PFSK-1 (cell line): ENCODE data around the gene LIMS1.

Experiments used
- POLR2AphosphoS5 ChIP-seq: IDR thresholded peaks from 2 replicates; pipeline ENCODE4 v1.6.1; 2012; ENCODE audit warnings: low read depth, mild to moderate bottlenecking, control low read depth, low read length, moderate library complexity
- REST ChIP-seq, 2 experiments: IDR thresholded peaks; 2 replicates each; pipeline versions ENCODE4 v1.6.1 to v1.8.0; 2011 to 2012; ENCODE audit warnings: low read depth in 2 of 2, low read length in 2 of 2, control low read depth in 1 of 2, inconsistent platforms in 1 of 2, mild to moderate bottlenecking in 1 of 2, moderate library complexity in 1 of 2; ENCODE audit not compliant: insufficient read depth in 1 of 2
- SIN3A ChIP-seq: IDR thresholded peaks from 2 replicates; pipeline ENCODE4 v1.6.1; 2012; ENCODE audit warnings: mild to moderate bottlenecking, low read length, moderate library complexity, borderline replicate concordance; ENCODE audit not compliant: insufficient read depth

DNA sequence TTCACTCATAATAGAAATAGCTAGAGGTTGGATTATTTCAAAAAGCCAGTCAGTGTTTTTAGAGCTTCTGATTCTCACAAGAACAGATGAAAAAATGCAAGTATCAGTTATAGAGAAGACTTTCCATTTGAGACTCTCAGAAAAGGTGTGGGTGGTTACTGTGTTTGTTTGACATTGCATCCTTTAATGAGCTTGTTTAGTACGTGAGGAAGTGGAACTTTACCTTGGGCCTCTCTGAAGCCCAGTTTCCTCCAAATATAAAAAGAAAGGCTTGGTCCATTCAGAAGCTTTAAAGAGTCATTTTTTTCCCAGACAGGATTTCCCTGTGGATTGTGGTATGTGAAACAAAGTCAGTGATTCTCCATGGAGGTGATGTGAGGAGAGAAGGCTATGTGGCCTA lies 95.1 kb downstream of the LIMS1 start:
- no peak for TF ChIP-seq POLR2AphosphoS5
- TF ChIP-seq REST (IDR thresholded peaks at IDR 0.05; ENCODE audit: insufficient read depth in 1 of 2, low read depth in 2 of 2, low read length in 2 of 2), result no peak
- TF ChIP-seq SIN3A, result no peak
